Activated naive CD4-positive, alpha-beta T cell treated with anti-CD3 and anti-CD28 coated beads, Interleukin-2, amount 50 U/mL, for 24 hours (primary cell): Measurements from ENCODE around the gene ZBTB32.
A peak's percentile ranks its signal among the peaks of the same experiment; 100 is the strongest.

Experiments used
- H3K27ac Mint-ChIP-seq: one replicate; pipeline ENCODE4 v1.8.0; 2021; ENCODE audit warnings: mild to moderate bottlenecking, mixed read lengths
- H3K27me3 Mint-ChIP-seq: one replicate; pipeline ENCODE4 v1.8.0; 2021; ENCODE audit warnings: mixed read lengths
- H3K36me3 Mint-ChIP-seq: one replicate; pipeline ENCODE4 v1.8.0; 2021; ENCODE audit warnings: mixed read lengths
- H3K4me1 Mint-ChIP-seq: one replicate; pipeline ENCODE4 v1.8.0; 2021; ENCODE audit warnings: mixed read lengths
- H3K4me3 Mint-ChIP-seq: one replicate; pipeline ENCODE4 v1.8.0; 2021; ENCODE audit warnings: mild to moderate bottlenecking, mixed read lengths
- H3K9me3 Mint-ChIP-seq: one replicate; pipeline ENCODE4 v1.8.0; 2021; ENCODE audit warnings: mixed read lengths

ZBTB32 gene

DNA sequence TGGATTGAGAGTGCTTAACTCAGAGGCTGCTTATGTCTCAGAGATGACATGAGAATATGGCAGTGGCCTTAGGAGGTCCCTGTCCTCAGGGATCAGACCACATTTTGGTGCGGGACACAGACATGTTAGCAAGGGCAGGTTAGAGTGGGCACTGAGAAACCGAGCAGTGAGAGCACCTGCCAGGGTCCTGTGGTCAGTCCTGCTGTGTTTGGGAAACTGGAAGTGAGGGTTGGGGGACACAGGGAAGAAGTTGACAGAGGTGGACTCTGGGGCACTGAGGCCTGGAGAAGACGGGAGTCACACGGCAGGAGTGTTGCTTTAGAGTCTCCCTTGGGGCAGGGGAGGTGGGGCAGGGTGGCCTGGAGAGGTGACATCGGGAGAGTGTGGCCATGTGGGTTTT lies 30.5 kb downstream of the ZBTB32 start:
- Mint-ChIP-seq H3K4me3 (no peak overlapping the region), H3K4me1 (peaks cover 35% of the 10 kb centered on the region), H3K27me3 (no peaks in the 10 kb centered on the region), H3K36me3 (peaks cover 13% of the 10 kb centered on the region), H3K9me3 (no peaks in the 10 kb centered on the region), H3K27ac (peak overlapping the region; percentile 61)

DNA sequence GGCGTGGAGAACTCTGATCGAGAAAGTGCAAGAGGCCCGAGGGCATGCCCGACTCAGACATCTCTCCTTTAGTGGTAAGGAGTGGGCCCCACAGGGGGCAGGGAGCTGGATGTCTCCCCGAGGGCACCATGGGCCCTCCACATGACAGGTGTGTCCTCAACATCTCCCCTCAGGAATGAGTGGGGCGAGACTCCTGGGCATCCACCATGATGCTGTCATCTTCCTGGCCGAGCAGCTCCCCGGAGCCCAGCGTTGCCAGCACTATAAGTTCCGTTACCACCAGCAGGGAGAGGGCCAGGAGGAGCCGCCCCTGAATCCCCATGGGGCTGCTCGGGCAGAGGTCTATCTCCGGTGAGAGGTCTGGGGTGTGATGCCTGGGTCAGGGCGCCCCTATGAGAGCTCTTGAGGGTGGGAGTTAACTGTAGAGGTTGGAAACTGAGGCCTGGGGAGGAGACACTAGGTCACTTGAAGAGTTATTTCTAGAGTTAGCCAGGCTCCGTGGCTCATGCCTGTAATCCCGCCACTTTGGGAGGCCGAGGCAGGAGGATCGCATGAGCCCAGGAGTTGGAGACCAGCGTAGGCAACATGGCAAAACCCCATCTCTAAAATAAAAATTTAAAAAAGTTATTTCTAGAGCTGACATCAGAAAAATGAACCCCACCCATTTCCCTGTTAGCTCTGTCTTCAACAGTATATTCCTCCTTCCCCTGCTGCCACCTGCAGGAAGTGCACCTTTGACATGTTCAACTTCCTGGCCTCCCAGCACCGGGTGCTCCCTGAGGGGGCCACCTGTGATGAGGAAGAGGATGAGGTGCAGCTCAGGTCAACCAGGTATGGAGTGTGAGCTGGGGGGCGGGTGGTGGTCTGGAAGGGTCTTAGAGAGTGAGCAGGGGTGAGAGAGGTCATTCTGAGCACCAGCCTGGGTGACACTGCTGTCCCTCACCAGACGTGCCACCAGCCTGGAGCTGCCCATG lies 32.8 kb downstream of the ZBTB32 start:
- H3K4me1 Mint-ChIP-seq = peaks cover 48% of the 10 kb centered on the region
- H3K4me3 Mint-ChIP-seq = no peak overlapping the region
- no peaks in the 10 kb centered on the region for H3K9me3 Mint-ChIP-seq
- H3K27ac Mint-ChIP-seq = no peak overlapping the region
- peaks cover 2% of the 10 kb centered on the region for H3K36me3 Mint-ChIP-seq
- H3K27me3 Mint-ChIP-seq = no peaks in the 10 kb centered on the region

DNA sequence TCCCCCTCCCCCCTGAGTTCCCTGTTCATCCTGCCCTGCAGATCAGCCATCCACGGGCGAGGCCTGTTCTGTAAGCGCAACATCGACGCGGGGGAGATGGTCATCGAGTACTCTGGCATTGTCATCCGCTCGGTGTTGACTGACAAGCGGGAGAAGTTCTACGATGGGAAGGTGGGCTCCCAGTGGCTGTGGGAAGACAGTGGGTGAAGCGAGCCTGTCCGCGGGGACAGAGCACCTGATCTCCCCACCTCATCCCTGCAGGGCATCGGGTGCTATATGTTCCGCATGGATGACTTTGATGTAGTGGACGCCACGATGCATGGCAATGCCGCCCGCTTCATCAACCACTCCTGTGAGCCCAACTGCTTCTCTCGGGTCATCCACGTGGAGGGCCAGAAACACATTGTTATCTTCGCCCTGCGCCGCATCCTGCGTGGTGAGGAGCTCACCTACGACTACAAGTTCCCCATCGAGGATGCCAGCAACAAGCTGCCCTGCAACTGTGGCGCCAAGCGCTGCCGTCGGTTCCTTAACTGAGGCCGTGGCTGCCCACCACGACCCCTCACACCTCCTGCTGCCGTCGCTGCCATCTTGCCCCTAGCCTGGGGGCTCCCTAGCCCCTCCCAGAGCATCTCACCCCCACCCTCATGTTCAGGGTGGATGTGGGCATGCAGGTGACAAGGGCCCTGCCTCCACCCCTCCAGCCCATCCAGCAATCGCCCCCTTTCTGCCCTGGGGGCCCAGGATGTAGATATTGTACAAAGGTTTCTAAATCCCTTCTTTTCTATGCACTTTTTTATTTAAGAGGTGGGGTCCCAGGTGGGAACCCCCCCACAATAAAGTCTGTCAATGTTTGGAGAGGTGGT lies 33.9 kb downstream of the ZBTB32 start:
- H3K9me3 Mint-ChIP-seq = no peaks in the 10 kb centered on the region
- H3K4me1 Mint-ChIP-seq = peaks cover 55% of the 10 kb centered on the region
- H3K36me3 Mint-ChIP-seq = peaks cover 4% of the 10 kb centered on the region
- no peak overlapping the region for H3K4me3 Mint-ChIP-seq
- no peaks in the 10 kb centered on the region for H3K27me3 Mint-ChIP-seq
- H3K27ac Mint-ChIP-seq = no peak overlapping the region

DNA sequence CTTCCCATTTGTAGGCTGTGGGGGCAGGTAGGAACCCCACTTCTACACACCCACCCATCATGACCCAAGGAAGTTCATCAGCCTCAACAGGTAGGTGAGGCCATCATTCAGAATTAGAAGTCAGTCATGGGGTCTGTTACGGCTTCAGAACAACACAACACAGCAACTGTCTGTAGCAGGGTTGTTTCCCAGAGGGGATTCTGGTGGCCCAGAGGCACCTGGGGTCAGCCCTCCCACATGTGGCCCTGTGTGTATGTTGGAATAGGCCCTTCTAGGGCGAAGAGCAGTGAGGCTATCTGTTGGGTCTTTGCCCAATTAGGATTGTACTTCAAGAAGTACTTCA lies 34.5 kb downstream of the ZBTB32 start:
- Mint-ChIP-seq H3K36me3 (peaks cover 4% of the 10 kb centered on the region), H3K4me3 (no peak overlapping the region)

DNA sequence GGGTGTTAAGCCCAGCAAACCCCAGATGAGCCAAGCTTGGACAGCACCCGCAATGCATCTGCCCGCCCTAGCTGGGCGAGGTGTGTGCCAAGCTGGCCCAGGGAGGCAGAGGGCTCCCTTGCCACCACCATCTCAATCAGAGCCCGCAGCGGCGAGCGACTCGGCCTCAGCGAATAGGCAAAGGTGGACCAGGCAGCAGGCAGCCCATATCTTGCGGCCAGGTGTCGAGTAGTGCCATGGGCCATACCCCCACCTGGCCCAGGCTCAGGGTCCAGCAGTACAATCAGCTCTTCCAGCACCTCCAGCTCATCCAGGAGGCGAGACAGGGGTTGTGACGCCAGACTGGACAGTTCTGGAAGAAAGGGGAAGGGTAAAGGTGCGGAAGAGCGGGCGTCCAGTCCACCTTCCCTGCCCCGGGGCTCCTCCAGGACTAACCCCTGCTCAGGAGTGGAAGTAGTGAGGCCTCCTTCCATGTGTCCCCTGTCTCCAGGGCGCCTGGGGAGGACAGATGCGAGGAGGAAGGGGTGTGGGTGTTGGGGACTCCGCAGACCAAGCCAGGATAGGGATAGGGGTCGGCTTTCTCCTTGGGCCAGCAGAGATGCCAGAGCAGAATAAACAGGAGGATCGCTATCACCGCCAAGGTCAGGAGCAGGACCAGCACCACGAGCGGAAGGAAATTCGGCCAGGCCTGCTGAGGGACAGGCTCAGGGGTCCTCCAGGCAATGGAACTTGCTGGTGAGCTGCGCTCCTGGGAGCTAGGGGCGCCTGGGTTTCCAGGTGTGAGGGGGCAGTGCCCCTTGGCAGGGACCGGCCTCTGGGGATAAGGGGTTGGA lies 35.1 kb downstream of the ZBTB32 start:
- no peaks in the 10 kb centered on the region for H3K9me3 Mint-ChIP-seq
- peaks cover 4% of the 10 kb centered on the region for H3K36me3 Mint-ChIP-seq
- H3K4me3 Mint-ChIP-seq = peak overlapping the region; percentile 90
- H3K27ac Mint-ChIP-seq = peak overlapping the region; percentile 81
- H3K27me3 Mint-ChIP-seq = no peaks in the 10 kb centered on the region
- H3K4me1 Mint-ChIP-seq = peaks cover 59% of the 10 kb centered on the region

More for the DNA sequence above, 34.5 kb downstream of the ZBTB32 start:
- no peaks in the 10 kb centered on the region for H3K27me3 Mint-ChIP-seq
- no peaks in the 10 kb centered on the region for H3K9me3 Mint-ChIP-seq
- no peak overlapping the region for H3K27ac Mint-ChIP-seq
- H3K4me1 Mint-ChIP-seq = peaks cover 59% of the 10 kb centered on the region

DNA sequence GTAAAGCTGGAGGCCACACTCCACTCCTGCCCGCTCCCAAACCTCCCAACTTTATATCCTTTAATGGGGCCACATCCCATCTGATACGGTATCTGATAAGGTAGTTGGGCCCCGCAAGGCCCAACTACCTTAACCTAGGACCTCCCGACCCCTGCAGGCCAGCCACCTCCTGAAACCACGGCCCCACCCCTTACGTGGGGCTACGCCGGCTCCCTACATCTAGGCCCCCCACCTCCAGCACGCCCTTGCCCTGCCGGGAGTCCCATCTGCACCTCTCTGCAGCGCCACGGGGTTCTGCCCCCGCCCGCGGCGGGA lies 35.7 kb downstream of the ZBTB32 start:
- no peak overlapping the region for H3K27ac Mint-ChIP-seq
- H3K27me3 Mint-ChIP-seq = no peaks in the 10 kb centered on the region
- H3K36me3 Mint-ChIP-seq = peaks cover 4% of the 10 kb centered on the region
- H3K9me3 Mint-ChIP-seq = no peaks in the 10 kb centered on the region
- H3K4me3 Mint-ChIP-seq = peak overlapping the region; percentile 90
- H3K4me1 Mint-ChIP-seq = peaks cover 60% of the 10 kb centered on the region

DNA sequence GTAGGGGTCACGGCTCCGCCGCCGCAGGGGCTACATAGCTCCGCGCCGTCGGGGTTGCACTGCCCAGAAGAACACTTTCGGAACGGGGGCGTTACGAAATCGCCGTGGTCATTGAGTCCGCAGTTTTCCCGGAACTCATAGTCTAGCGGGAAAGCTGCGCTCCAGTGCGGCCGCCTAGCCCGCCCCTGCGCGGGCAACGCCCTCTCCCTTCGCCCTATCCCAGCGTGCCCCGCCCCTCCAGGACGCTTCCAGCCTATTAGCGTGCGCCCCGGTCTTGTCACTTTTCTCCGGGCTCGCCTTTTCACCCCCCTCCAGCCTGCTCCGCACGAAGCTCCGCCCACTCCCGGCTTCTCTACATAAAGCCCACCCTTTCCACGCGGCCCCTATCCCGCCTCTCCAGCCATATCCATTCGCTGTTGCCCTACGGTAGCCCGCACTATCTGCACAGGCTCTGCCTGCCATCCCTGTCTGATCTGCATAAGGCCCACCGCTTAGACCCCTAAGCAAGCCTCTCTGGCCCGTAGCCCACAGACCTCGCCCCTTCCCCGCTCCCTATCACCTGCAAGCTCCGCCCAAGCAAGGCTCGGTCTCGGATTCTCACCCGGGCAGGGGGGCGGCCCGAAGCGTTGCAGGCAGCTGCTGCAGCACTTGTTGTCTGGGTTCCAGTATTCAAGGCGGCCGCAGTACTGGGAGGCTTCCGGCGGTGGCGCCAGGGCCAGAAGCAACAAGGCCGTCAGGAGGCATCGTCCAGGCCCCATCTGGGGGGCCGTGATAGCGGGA lies 36.3 kb downstream of the ZBTB32 start:
- Mint-ChIP-seq H3K4me3 (peak overlapping the region; percentile 90), H3K27ac (peak overlapping the region; percentile 93), H3K4me1 (peaks cover 60% of the 10 kb centered on the region)

DNA sequence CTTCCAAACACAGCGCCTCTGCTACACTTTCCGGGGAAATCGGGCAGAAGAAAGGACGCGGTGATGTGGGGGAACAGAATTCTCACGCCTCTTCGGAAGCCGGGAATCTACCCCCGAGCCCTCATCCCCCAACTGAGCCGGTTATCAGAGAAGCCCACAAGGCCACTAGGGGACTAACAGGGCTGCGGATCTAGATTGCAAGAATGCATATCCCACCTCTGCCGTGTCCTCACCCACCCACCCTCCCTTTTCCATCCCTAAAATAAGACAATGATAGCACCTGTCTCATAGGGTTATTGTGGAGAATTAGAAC lies 36.8 kb downstream of the ZBTB32 start:
- Mint-ChIP-seq H3K9me3 (no peaks in the 10 kb centered on the region), H3K27ac (peak overlapping the region; percentile 93), H3K4me3 (peak overlapping the region; percentile 90), H3K36me3 (peaks cover 2% of the 10 kb centered on the region), H3K4me1 (peaks cover 63% of the 10 kb centered on the region), H3K27me3 (no peaks in the 10 kb centered on the region)

More for the DNA sequence above, 36.3 kb downstream of the ZBTB32 start:
- Mint-ChIP-seq H3K27me3 (no peaks in the 10 kb centered on the region), H3K36me3 (peaks cover 3% of the 10 kb centered on the region), H3K9me3 (no peaks in the 10 kb centered on the region)

DNA sequence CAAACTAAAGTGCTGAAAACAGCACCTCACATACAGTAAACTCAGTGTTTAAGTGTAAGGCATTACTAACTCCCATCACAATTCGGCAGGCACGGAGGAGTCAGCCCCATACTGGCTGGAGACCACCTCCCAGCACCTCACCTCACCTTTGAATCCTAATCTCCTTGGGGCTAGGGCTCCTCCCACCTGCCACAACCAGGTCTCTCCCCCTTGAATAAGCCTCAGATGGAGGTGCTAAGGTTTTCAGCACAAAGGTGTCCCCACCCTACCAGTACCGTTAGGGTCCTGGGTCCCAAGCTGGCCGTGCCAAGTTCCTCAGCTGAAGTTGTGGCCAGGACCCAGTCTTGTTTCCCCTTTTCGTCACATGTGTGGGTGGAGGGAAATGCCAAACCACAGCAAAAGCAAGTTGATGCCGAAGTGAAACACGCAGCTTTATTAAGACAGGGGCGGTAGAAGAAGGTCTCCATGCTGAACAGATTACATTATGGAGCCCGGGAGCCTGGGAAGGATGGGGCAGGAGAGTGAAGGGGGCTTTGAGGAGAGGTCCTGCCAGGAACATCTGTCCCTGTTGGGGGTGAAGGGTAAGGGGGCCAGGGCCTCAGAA lies 37.9 kb downstream of the ZBTB32 start, which contains the start of gene IGFLR1:
TSS of gene IGFLR1 (minus strand) at position 332 of the 604 bp plus-strand sequence. CDS start 1,272 bp downstream, outside the sequence.
- Mint-ChIP-seq H3K27me3 (no peaks in the 10 kb centered on the region), H3K4me1 (peaks cover 60% of the 10 kb centered on the region), H3K27ac (peak within 1 kb of the TSS; percentile 99), H3K4me3 (peak within 1 kb of the TSS; percentile 89), H3K36me3 (peaks cover 2% of the 10 kb centered on the region), H3K9me3 (no peaks in the 10 kb centered on the region)

DNA sequence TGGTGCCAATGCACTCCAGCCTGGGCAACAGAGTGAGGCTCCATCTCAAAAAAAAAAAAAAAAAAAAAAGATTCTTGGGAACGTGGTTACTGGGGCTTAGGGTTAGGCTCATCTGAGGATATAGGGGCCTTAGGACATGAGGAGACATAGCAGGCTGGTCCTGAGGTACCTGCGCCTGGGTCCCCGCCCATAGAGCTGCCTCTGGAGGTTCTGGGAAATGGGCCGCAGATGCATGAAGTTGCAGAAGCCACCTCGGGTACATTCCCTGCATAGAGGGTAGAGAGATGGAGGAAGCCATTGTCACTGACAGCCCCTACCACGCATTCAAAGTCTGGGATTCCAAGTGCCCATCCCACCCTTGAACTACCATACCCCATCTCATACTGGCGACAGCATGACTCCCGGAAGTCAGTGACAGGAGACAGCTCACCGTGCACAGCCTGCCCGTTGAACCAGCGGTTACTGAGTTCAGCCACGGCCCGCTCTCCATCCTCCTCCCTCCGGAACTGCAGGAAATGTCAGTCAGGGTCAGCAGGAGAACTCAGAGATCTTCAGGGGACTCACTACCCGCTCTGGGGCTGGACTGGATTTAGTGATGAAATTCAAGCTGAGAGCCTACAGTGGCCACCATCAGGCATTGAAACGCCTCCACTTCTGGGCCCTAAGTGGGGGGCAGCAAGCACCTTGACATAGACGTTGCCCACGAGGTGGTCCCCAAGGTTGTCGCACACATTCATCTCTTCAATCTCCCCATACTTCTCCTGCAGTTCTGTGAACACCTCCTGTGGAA lies 39.5 kb downstream of the ZBTB32 start:
- no peaks in the 10 kb centered on the region for H3K27me3 Mint-ChIP-seq
- H3K36me3 Mint-ChIP-seq = peaks cover 2% of the 10 kb centered on the region
- no peaks in the 10 kb centered on the region for H3K9me3 Mint-ChIP-seq
- peak overlapping the region; percentile 91 for H3K4me3 Mint-ChIP-seq
- peak overlapping the region; percentile 97 for H3K27ac Mint-ChIP-seq
- peaks cover 65% of the 10 kb centered on the region for H3K4me1 Mint-ChIP-seq

DNA sequence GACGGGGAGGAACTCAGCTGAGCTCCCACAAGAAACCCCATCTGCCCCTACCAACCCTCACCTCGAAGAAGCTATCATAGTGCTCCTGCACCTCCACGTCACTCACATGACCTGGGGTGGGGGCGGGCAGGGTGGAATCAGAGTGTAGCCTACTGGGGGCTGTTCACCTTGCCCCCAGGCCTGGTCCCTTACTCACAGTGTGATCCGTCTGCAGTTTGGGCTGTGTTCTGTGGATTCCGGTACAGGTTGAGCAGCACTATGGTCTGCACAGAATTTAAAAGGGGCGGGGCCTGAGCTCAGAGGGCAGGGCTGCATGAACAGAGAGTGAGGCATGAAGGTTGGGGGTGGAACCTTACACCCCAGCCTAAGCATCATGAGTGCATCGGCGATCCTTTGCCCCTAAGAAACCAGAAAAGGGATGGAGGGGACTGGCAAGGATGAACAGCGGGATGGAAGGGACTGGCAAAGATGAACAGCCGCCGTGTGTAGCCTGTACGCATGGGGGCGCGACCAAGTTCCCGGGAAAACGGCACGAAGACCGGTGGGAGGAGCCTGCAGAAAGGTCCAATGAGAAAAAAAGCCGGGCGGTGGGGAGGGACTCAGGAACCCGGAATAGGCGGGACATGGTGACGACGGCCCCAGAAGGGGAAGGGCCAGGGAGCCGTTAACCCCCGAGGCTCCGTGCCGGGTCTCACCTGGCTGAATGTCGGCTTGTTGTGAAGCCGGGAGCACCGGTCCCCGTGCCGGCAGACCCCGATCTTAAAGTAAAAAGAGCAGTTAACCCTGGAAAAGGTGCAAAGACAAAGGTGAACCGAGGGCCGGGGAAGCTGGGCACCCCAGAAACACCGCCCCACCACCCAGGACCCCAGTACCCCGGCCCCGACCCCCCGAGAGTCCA lies 40.3 kb downstream of the ZBTB32 start:
- Mint-ChIP-seq H3K27me3 (no peaks in the 10 kb centered on the region), H3K4me3 (peak overlapping the region; percentile 91), H3K4me1 (peaks cover 70% of the 10 kb centered on the region), H3K27ac (peak overlapping the region; percentile 97), H3K9me3 (no peaks in the 10 kb centered on the region), H3K36me3 (peaks cover 2% of the 10 kb centered on the region)

DNA sequence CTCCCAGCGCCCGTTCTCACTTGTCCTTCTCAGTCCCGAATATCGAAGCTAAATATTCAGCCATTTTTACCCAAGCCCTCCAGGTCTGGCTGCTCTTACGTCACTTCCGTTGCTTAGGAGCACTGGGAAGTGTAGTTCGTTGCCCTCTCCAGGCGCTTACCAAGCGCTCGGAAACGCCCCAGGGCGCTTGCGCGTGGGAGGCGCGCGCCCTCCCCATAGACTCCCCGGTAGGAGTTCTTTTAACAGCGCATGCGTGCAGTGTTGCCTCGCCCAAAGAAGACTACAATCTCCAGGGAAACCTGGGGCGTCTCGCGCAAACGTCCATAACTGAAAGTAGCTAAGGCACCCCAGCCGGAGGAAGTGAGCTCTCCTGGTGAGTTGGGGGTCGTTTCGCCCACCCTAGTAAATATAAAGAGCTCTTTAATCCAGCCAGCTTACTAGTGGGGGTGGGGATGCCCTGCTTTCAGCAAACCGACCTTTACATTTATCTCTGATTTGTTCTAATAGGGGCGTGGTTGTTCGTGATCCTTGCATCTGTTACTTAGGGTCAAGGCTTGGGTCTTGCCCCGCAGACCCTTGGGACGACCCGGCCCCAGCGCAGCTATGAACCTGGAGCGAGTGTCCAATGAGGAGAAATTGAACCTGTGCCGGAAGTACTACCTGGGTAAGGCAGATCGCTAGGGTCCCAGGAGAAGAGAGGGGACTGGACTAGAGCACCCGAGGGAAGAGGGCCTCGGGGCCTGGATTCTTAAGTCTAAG lies 41.1 kb downstream of the ZBTB32 start, which contains the start of the genes PSENEN and U2AF1L4:
TSS of gene PSENEN (plus strand) at position 324 of the 759 bp plus-strand sequence. CDS start at position 604, 280 bp downstream.
TSS of gene U2AF1L4 (minus strand) at position 91 of the 759 bp plus-strand sequence. CDS start at position 64, 27 bp downstream.
- Mint-ChIP-seq H3K27me3 (no peaks in the 10 kb centered on the region), H3K36me3 (peaks cover 2% of the 10 kb centered on the region), H3K27ac (peak within 1 kb of the TSS; percentile 97), H3K9me3 (no peaks in the 10 kb centered on the region), H3K4me1 (peaks cover 70% of the 10 kb centered on the region), H3K4me3 (peak within 1 kb of the TSS; percentile 91)
